ENCODE data around the gene CBX2.

The CBX2 gene

GRCh38 chr17:79757140-79757745 lies 20.7 kb upstream of the CBX2 start:
- no peak for TF ChIP-seq CTCF (IDR thresholded peaks at IDR 0.05)
- no peaks in the 10 kb centered on the region for H3K9me3 ChIP-seq

GRCh38 chr17:79758271-79758670 lies 19.7 kb upstream of the CBX2 start:
- H3K27me3 ChIP-seq = peaks cover 36% of the 10 kb centered on the region
- H3K27ac ChIP-seq = no peak overlapping the region
- H3K9me3 ChIP-seq = no peaks in the 10 kb centered on the region
- no peak overlapping the region for H3K4me3 ChIP-seq (ENCODE audit: low read depth in 1 of 2, low read length in 1 of 2)
- H3K36me3 ChIP-seq = no peaks in the 10 kb centered on the region
- H3K4me1 ChIP-seq (ENCODE audit: control insufficient read depth in 1 of 2, insufficient read depth in 1 of 2, low read depth in 1 of 2, low read length in 1 of 2) = no peaks in the 10 kb centered on the region
- TF ChIP-seq CTCF (IDR thresholded peaks at IDR 0.05) = no peak

More at GRCh38 chr17:79757140-79757745, 20.7 kb upstream of the CBX2 start:
- Histone ChIP-seq H3K27me3 (peaks cover 46% of the 10 kb centered on the region), H3K27ac (no peak overlapping the region), H3K4me3 (ENCODE audit: low read depth in 1 of 2, low read length in 1 of 2) (no peak overlapping the region), H3K36me3 (no peaks in the 10 kb centered on the region), H3K4me1 (ENCODE audit: control insufficient read depth in 1 of 2, insufficient read depth in 1 of 2, low read depth in 1 of 2, low read length in 1 of 2) (no peaks in the 10 kb centered on the region)

GRCh38 chr17:79760197-79760906 lies 17.6 kb upstream of the CBX2 start:
- Histone ChIP-seq H3K9me3 (no peaks in the 10 kb centered on the region), H3K27ac (no peak overlapping the region), H3K4me1 (ENCODE audit: control insufficient read depth in 1 of 2, insufficient read depth in 1 of 2, low read depth in 1 of 2, low read length in 1 of 2) (no peaks in the 10 kb centered on the region), H3K4me3 (ENCODE audit: low read depth in 1 of 2, low read length in 1 of 2) (no peak overlapping the region), H3K36me3 (no peaks in the 10 kb centered on the region), H3K27me3 (peaks cover 20% of the 10 kb centered on the region)
- TF ChIP-seq CTCF (IDR thresholded peaks at IDR 0.05) = no peak

- H3K4me1 ChIP-seq (ENCODE audit: control insufficient read depth in 1 of 2, insufficient read depth in 1 of 2, low read depth in 1 of 2, low read length in 1 of 2) = no peaks in the 10 kb centered on the region
- H3K36me3 ChIP-seq = no peaks in the 10 kb centered on the region
- H3K4me3 ChIP-seq (ENCODE audit: low read depth in 1 of 2, low read length in 1 of 2) = no peak overlapping the region
- peaks cover 33% of the 10 kb centered on the region for H3K27me3 ChIP-seq
- no peaks in the 10 kb centered on the region for H3K9me3 ChIP-seq
- H3K27ac ChIP-seq = no peak overlapping the region
- no peak for TF ChIP-seq CTCF (IDR thresholded peaks at IDR 0.05)
Measured at GRCh38 chr17:79761894-79762589, 15.9 kb upstream of the CBX2 start.

GRCh38 chr17:79765708-79766107 lies 12.2 kb upstream of the CBX2 start:
- Histone ChIP-seq H3K4me3 (ENCODE audit: low read depth in 1 of 2, low read length in 1 of 2) (no peak overlapping the region), H3K36me3 (no peaks in the 10 kb centered on the region), H3K4me1 (ENCODE audit: control insufficient read depth in 1 of 2, insufficient read depth in 1 of 2, low read depth in 1 of 2, low read length in 1 of 2) (no peaks in the 10 kb centered on the region), H3K9me3 (no peaks in the 10 kb centered on the region), H3K27me3 (peaks cover 42% of the 10 kb centered on the region), H3K27ac (no peak overlapping the region)
- no peak for TF ChIP-seq CTCF (IDR thresholded peaks at IDR 0.05)
